Colonic mucosa (tissue), 4 donors: Measurements from ENCODE around the gene PDE4D. TPM values are rescaled to one million over a fixed set of nuclear protein-coding genes. Genes with fewer than 3 reads are reported as not detected.

Source experiments
- DNase-seq: peaks from one replicate; pipeline ENCODE4 v3.0.0-alpha.2; 2020
- H3K27ac ChIP-seq: fragments of 200-600 bp; one replicate; pipeline ENCODE4 v1.8.0; 2021
- H3K27me3 ChIP-seq: fragments of 200-600 bp; one replicate; pipeline ENCODE4 v1.8.0; 2021
- H3K36me3 ChIP-seq: fragments of 200-600 bp; one replicate; pipeline ENCODE4 v1.8.0; 2021
- H3K4me1 ChIP-seq: fragments of 200-600 bp; one replicate; pipeline ENCODE4 v1.8.0; 2021; ENCODE audit warnings: mild to moderate bottlenecking
- H3K4me3 ChIP-seq: fragments of 200-600 bp; one replicate; pipeline ENCODE4 v1.8.0; 2021
- H3K9ac ChIP-seq, 2 donors: one replicate each; pipeline ENCODE4 v1.7.0; 2013; ENCODE audit warnings: control low read depth in 2 of 2, low read depth in 2 of 2, low read length in 2 of 2
- H3K9me3 ChIP-seq: fragments of 200-600 bp; one replicate; pipeline ENCODE4 v1.8.0; 2021
- intact Hi-C: fragments of 100-400 bp; cut with DNase I; formaldehyde crosslinking; loops from one replicate; pipeline ENCODE4 v1.14.1; 2022
- total RNA-seq, 2 donors: library from RNA; stranded (reverse); fragmentation: NEBNext Ultra II Directional in 1 of 2; extraction: Animal tissue kit (Norgen Biotek cat#: 25700) in 1 of 2; gene quantifications; one replicate each; pipeline ENCODE4 v1.2.1, GENCODE V29; 2021
- TF ChIP-seq, protein P1 (sequence below): fragments of 200-600 bp; IDR thresholded peaks from one replicate; pipeline ENCODE4 v1.8.0; 2022; ENCODE audit warnings: antibody characterized with exemption, mild to moderate bottlenecking
- donor health status: healthy.
- donor health status: DM: no; HTN: no; CAD: no.
- donor health status: DM: no; HTN: no; CAD: no.

Gene PDE4D
- total RNA-seq, 2 donors from 2014 or later, result 23.1 to 53.7 TPM

DNA sequence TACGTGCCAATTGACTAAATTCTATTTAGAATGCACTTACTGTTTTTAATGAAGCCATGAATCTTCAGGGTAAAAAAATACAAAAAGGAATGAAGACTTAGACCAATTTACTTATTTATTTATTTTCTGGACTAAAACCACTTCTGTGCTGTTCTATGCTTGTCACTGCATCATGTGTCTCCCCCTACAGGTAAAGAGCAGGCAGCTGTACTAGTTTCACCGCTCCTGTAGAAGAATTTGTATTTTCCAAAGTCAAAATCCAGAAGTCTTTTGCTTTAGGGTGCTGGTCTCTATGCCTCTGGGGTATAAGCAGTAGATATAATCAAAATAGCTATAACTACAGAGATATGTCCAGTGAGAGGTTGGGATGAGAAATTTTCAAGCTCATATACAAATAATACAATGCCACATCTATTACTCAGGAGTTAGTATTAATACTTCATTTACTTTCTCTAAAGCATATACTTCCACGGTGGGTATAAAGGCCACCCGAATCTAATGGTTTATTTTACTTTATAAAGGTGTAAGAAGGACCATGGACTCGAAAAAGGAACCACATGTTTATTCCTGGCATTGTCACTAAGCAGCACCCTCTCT is 719.2 kb downstream of the PDE4D start:
- Histone ChIP-seq H3K27ac (no peak overlapping the region), H3K27me3 (no peaks in the 10 kb centered on the region), H3K9me3 (no peaks in the 10 kb centered on the region), H3K4me1 (no peaks in the 10 kb centered on the region), H3K9ac (no peak overlapping the region), H3K4me3 (no peak overlapping the region), H3K36me3 (no peaks in the 10 kb centered on the region)
- no peak for DNase-seq
- intact Hi-C loops, result loop anchor here (2.0 to 10.0 kb wide), 2 partner anchors 140 to 288 kb away; no protein-coding TSS in a partner anchor
- TF ChIP-seq, protein P1, sequence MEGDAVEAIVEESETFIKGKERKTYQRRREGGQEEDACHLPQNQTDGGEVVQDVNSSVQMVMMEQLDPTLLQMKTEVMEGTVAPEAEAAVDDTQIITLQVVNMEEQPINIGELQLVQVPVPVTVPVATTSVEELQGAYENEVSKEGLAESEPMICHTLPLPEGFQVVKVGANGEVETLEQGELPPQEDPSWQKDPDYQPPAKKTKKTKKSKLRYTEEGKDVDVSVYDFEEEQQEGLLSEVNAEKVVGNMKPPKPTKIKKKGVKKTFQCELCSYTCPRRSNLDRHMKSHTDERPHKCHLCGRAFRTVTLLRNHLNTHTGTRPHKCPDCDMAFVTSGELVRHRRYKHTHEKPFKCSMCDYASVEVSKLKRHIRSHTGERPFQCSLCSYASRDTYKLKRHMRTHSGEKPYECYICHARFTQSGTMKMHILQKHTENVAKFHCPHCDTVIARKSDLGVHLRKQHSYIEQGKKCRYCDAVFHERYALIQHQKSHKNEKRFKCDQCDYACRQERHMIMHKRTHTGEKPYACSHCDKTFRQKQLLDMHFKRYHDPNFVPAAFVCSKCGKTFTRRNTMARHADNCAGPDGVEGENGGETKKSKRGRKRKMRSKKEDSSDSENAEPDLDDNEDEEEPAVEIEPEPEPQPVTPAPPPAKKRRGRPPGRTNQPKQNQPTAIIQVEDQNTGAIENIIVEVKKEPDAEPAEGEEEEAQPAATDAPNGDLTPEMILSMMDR, result peak; percentile 78

DNA sequence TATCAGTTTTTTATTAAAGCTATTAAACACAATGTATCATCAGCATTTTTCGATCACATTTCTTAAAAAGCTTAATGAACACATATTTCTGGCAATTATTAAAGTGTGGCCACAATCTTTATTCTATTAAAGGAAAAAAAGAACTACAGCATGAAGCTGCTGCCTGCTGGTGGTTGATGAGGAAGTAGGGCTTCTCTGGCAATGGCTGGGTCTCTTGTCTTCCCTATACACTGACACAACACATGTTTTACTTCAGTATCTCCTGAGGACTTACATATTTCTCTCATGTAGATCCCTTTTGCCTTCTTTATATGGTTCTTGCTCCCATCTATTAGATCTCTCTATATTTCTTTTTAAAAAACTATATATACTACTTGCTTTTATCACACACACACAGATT is 719.9 kb downstream of the PDE4D start:
- Histone ChIP-seq H3K27ac (no peak overlapping the region), H3K36me3 (no peaks in the 10 kb centered on the region), H3K9me3 (no peaks in the 10 kb centered on the region), H3K27me3 (no peaks in the 10 kb centered on the region), H3K4me3 (no peak overlapping the region), H3K9ac (no peak overlapping the region), H3K4me1 (no peaks in the 10 kb centered on the region)
- TF ChIP-seq, protein P1, result no peak
- intact Hi-C loops, result loop anchor here (10.0 kb wide), 1 partner anchor 139 kb away; no protein-coding TSS in a partner anchor
- no peak for DNase-seq

DNA sequence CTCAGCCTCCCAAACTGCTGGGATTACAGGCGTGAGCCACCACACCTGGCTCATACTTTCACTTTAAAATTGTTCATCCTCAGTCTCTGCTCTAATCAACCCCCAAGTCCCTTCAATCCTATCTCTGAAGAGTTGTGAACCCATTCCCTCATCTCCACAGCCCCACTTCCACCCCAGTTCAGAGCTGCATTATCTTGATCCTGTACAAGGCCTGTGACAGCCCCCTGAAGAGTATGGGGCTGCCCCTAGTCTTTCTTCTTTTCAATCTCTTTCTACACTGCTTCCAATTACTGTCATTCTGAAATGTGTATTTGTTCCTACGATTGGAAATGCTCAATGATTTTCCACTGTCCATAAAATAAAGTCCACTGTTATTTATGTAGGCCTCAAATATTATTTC is 722.4 kb downstream of the PDE4D start:
- no peak overlapping the region for H3K4me3 ChIP-seq
- no peaks in the 10 kb centered on the region for H3K27me3 ChIP-seq
- no peaks in the 10 kb centered on the region for H3K9me3 ChIP-seq
- no peak overlapping the region for H3K9ac ChIP-seq
- TF ChIP-seq, protein P1, result no peak
- H3K4me1 ChIP-seq, result no peaks in the 10 kb centered on the region
- no peaks in the 10 kb centered on the region for H3K36me3 ChIP-seq
- H3K27ac ChIP-seq, result no peak overlapping the region
- intact Hi-C loops, result loop anchor here (10.0 kb wide), 1 partner anchor 136 kb away; no protein-coding TSS in a partner anchor
- DNase-seq, result no peak

DNA sequence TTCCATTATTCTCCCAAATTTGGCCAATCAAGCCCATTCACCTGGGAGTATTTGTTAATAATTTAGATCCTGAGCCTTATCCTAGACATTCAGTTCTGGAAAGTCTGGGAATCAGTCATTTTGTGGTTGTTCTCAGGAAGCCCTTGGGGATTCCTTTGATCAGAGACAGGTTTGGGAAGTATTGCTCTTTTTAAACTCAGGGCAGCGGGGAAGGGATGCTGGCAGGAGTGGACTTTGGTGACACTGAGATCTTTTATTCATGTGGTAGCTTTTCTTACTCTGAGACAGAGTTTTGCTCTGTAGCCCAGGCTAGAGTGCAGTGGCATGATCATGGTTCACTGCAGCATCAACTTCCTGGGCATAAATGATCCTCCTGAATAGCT is 723.8 kb downstream of the PDE4D start:
- Histone ChIP-seq H3K27ac (no peak overlapping the region), H3K4me1 (no peaks in the 10 kb centered on the region), H3K9ac (no peak overlapping the region), H3K27me3 (no peaks in the 10 kb centered on the region), H3K36me3 (no peaks in the 10 kb centered on the region), H3K4me3 (no peak overlapping the region), H3K9me3 (no peaks in the 10 kb centered on the region)
- intact Hi-C loops, result loop anchor here (10.0 kb wide), 1 partner anchor 135 kb away; no protein-coding TSS in a partner anchor
- DNase-seq, result no peak
- TF ChIP-seq, protein P1, result no peak

DNA sequence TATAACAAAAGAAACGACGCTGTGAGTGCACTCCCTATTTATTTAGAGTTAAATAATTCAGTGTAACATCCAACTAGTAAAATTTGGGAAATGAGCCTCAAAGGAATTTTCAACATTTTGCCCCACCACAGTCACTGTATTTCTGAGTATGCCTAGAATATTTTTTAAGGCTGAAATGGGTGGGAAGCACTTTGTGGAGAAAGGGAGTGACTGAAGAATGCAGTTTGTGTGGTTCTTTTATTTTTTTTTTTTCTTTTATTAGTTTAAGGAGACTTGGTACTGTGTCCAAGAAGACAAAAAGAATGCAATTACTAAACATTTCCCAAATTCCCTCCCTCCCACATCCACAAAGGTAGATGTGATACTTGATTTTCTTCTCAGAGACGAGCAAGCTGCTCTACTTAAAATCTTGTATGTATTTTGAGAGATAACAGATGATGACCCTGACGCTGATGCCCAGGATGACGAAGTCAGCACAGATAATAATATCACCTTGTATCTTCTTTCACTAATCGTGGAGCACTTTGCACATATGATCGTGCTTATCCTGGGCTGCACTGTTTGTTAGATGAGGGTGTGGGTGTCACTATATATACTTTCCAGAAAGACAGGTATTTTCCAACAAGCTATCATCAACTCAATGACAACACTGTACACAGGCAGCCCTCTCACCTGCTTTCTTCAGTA is 724.3 kb downstream of the PDE4D start:
- Histone ChIP-seq H3K9me3 (no peaks in the 10 kb centered on the region), H3K36me3 (no peaks in the 10 kb centered on the region), H3K9ac (no peak overlapping the region), H3K4me3 (no peak overlapping the region), H3K27ac (no peak overlapping the region), H3K4me1 (no peaks in the 10 kb centered on the region), H3K27me3 (no peaks in the 10 kb centered on the region)
- TF ChIP-seq, protein P1, result no peak
- DNase-seq, result no peak
- intact Hi-C loops, result no loop called here
